ENCODE results near the gene MORN1. TPM values are rescaled to one million over a fixed set of nuclear protein-coding genes. Genes with fewer than 3 reads are reported as not detected.

MORN1 gene
- total and polyA plus RNA-seq, 9 of the 15 experiments (the other 6 are each of a cell fraction or from before 2014, with no cell fraction given): 0.24 to 9.3 (median 4.2) TPM

- Histone ChIP-seq H3K36me3 (ENCODE audit: control insufficient read depth, insufficient read depth, low read length) (peaks cover under 1% of the 10 kb centered on the region; the same call in 1 of the 3 replicates), H2AFZ (ENCODE audit: low read depth, low read length) (peak overlapping the region; percentile 69), H3K4me2 (ENCODE audit: insufficient read depth, low read length) (peak overlapping the region; percentile 54; the same call in 1 of the 2 replicates), H3K4me3 (no peak overlapping the region; the same call in 1 of the 2 replicates), H4K20me1 (replicated peaks; ENCODE audit: control insufficient read depth, insufficient read depth, low read length) (no peaks in the 10 kb centered on the region), H3K27me3 (ENCODE audit: control insufficient read depth in 2 of 2, insufficient read depth in 2 of 2, low read length in 2 of 2) (peaks cover 26 to 35% of the 10 kb centered on the region in 2 experiments; a peak in 4 of 5 replicates), H3K9me3 (replicated peaks; ENCODE audit: control insufficient read depth, insufficient read depth, low read depth, low read length) (no peaks in the 10 kb centered on the region), H3K9me1 (ENCODE audit: control insufficient read depth, insufficient read depth, low read length) (no peaks in the 10 kb centered on the region), H3K4me1 (replicated peaks in 1 of 2; ENCODE audit: control insufficient read depth in 2 of 2, insufficient read depth in 2 of 2, low read length in 2 of 2) (peaks cover 10 to 88% of the 10 kb centered on the region in 2 experiments; a peak in 4 of 5 replicates), H3K27ac (ENCODE audit: extremely low read depth, low read depth, low read length) (no peak overlapping the region), H3K9ac (ENCODE audit: insufficient read depth in 1 of 2, low read depth in 2 of 2, low read length in 2 of 2) (peak overlapping the region; percentile 39 to 70; a peak in 3 of 4 replicates), H3K79me2 (ENCODE audit: control insufficient read depth, insufficient read depth, low read length) (no peaks in the 10 kb centered on the region)
- FAIRE-seq: peak; percentile 23
- intact Hi-C loops (cut with micrococcal nuclease) (loop anchor here (5.0 to 10.0 kb wide), 2 partner anchors 59 to 119 kb away; no protein-coding TSS in a partner anchor), in situ Hi-C loops (cut with MboI) (no loop called here)
- WGBS (ENCODE audit: insufficient coverage, low coverage, missing lambda C conversion rate): 55% methylated on average over 21 of the region's 21 CpGs
- ChIA-PET POLR2A (interaction anchor here (0.5 to 1.9 kb wide), 4 partner anchors 41 to 124 kb away, joined by 3 to 4 read pairs (median 4); no protein-coding TSS in a partner anchor), CTCF (ENCODE audit: low intra/inter-chr PET ratio) (interaction anchor here (1.7 kb wide), 1 partner anchor 120 kb away, joined by 8 read pairs; no protein-coding TSS in a partner anchor)
- no peak for ATAC-seq
- no TSS peak for BruUV-seq (replicated peaks)
- DNase-seq (ENCODE audit: extremely low read depth in 1 of 4, low spot score in 3 of 4): peak in 2 of 4 experiments; percentile 38 to 40
- TF ChIP-seq NCOR1 (IDR thresholded peaks at IDR 0.05) (no peak), RBM14 (IDR thresholded peaks at IDR 0.05; ENCODE audit: borderline replicate concordance, insufficient read depth, low read depth, low read length) (no peak), CEBPZ (IDR thresholded peaks at IDR 0.05; ENCODE audit: borderline replicate concordance, low read depth, low read length) (no peak), ZBTB17 (CRISPR knock-in tag; IDR thresholded peaks at IDR 0.05) (no peak), EGR1 (conservative IDR thresholded peaks at IDR 0.05) (peak; percentile 19; the same call in 1 of the 2 replicates), ZNF778 (CRISPR knock-in tag; IDR thresholded peaks at IDR 0.05) (no peak), MCM5 (IDR thresholded peaks at IDR 0.05; ENCODE audit: low read depth) (no peak), SMAD4 (CRISPR knock-in tag; conservative IDR thresholded peaks at IDR 0.05) (no peak), EHMT2 (IDR thresholded peaks at IDR 0.05) (no peak), TCF7 (IDR thresholded peaks at IDR 0.05; ENCODE audit: borderline replicate concordance) (no peak), MYC (IDR thresholded peaks at IDR 0.05; ENCODE audit: low read depth, low read length) (no peak), MYC (CRISPR knock-in tag; IDR thresholded peaks at IDR 0.05; ENCODE audit: borderline replicate concordance, low read depth) (no peak), POLR2G (IDR thresholded peaks at IDR 0.05; ENCODE audit: low read depth, low read length) (0 out of 2 replicates have a peak, but pooled peaks have one; percentile 20), RAD51 (IDR thresholded peaks at IDR 0.05; ENCODE audit: borderline replicate concordance, low read depth) (no peak)
- TF ChIP-seq, protein P1, sequence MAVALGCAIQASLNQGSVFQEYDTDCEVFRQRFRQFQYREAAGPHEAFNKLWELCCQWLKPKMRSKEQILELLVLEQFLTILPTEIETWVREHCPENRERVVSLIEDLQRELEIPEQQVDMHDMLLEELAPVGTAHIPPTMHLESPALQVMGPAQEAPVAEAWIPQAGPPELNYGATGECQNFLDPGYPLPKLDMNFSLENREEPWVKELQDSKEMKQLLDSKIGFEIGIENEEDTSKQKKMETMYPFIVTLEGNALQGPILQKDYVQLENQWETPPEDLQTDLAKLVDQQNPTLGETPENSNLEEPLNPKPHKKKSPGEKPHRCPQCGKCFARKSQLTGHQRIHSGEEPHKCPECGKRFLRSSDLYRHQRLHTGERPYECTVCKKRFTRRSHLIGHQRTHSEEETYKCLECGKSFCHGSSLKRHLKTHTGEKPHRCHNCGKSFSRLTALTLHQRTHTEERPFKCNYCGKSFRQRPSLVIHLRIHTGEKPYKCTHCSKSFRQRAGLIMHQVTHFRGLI (CRISPR knock-in tag; IDR thresholded peaks at IDR 0.05): no peak
Observed at GRCh38 chr1:2315674-2316450, 75.5 kb downstream of the MORN1 start.

Data from K562 (cell line).